ENCODE data around the gene CFAP45. TPM values are rescaled to one million over a fixed set of nuclear protein-coding genes. Genes with fewer than 3 reads are reported as not detected.

The CFAP45 gene
- total RNA-seq, 6 experiments from 2014 or later, result 0.94 to 2.5 (median 1.2) TPM

- H3K4me1 Mint-ChIP-seq (ENCODE audit: low read depth), result peaks cover 30% of the 10 kb centered on the region
- H3K27ac Mint-ChIP-seq, result no peak overlapping the region
- TF ChIP-seq, protein P1, sequence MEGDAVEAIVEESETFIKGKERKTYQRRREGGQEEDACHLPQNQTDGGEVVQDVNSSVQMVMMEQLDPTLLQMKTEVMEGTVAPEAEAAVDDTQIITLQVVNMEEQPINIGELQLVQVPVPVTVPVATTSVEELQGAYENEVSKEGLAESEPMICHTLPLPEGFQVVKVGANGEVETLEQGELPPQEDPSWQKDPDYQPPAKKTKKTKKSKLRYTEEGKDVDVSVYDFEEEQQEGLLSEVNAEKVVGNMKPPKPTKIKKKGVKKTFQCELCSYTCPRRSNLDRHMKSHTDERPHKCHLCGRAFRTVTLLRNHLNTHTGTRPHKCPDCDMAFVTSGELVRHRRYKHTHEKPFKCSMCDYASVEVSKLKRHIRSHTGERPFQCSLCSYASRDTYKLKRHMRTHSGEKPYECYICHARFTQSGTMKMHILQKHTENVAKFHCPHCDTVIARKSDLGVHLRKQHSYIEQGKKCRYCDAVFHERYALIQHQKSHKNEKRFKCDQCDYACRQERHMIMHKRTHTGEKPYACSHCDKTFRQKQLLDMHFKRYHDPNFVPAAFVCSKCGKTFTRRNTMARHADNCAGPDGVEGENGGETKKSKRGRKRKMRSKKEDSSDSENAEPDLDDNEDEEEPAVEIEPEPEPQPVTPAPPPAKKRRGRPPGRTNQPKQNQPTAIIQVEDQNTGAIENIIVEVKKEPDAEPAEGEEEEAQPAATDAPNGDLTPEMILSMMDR (IDR thresholded peaks at IDR 0.05), result no peak
- H3K36me3 Mint-ChIP-seq (ENCODE audit: low read depth), result peaks cover 20% of the 10 kb centered on the region
- H3K9me3 Mint-ChIP-seq, result no peaks in the 10 kb centered on the region
- no peak overlapping the region for H3K4me3 Mint-ChIP-seq
- no peak for DNase-seq
- H3K27me3 Mint-ChIP-seq (ENCODE audit: insufficient read depth), result peaks cover 13% of the 10 kb centered on the region
Measured at GRCh38 chr1:159927211-159927848, 27.4 kb upstream of the CFAP45 start.

DNA sequence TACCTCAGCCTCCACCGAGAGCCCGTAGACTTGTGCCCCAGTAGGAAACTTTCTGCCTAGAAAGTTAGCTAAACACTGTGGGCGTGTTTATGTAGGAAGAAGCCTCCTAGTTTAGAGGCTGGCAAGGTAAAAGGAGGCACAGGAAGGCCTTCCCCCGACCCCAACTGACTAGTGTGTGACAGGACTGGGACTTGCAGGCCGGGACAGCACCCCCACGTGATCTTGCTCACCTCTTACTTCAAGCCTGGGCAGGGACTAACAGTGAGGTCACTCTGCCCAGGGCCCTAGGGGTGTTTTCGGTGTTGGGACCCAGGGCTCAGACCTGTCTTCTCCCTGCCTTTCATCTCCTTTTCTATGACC lies 25.7 kb upstream of the CFAP45 start:
- peaks cover 35% of the 10 kb centered on the region for H3K36me3 Mint-ChIP-seq (ENCODE audit: low read depth)
- TF ChIP-seq, protein P1 (IDR thresholded peaks at IDR 0.05), result no peak
- no peak for DNase-seq
- no peaks in the 10 kb centered on the region for H3K9me3 Mint-ChIP-seq
- H3K27me3 Mint-ChIP-seq (ENCODE audit: insufficient read depth), result peaks cover 8% of the 10 kb centered on the region
- peaks cover 46% of the 10 kb centered on the region for H3K4me1 Mint-ChIP-seq (ENCODE audit: low read depth)
- H3K4me3 Mint-ChIP-seq, result peak overlapping the region; percentile 88
- peak overlapping the region; percentile 96 for H3K27ac Mint-ChIP-seq

DNA sequence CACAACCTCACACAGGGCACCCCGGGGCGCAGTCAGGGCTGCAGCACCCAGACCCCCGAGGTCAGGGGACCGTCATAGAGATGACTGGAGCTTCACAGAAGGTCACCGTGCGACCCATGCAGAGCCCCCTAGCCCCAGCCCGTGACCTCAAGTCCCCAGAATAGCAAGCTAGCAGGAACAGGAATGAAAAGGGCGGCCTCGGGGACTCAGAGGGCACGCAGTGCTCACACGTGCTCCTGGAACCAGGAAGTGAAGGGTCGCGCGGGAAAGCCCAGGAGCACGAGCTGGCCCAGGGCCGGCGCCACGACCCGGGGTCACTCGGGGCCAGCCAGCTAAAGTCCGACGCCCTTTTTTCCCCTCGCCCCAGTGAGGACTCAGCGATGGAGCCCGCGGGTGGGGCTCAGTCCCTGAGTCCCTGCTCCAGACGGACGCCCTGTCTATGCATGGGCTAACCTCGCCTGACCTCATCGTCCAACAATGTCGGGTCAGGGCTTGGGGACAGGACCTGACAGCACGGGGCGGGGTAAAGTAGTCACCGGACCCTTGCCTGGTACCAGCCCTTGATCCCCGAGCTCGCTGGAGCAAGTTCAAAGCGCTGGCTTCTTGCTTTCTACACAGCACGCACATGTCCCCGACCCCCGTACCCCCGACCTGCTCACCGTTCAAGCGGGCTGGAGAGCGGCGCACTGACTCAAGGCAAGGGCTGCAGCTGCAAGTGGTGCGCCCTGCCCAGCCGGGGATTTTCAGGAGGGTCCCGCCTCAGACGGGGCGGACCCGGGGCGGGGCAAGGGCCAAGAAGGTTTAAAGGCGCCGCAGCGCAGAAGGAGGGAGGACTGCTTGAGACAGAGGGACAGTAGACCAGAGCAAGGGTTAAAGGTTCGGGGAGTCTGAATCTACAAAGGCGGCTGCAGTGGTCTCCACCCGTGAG lies 25.1 kb upstream of the CFAP45 start, which contains the start of gene TAGLN2:
Gene TAGLN2 (minus strand): TSS at position 717 of the 928 bp plus-strand sequence. CDS start 4,998 bp downstream, outside the sequence.
- Mint-ChIP-seq H3K4me1 (ENCODE audit: low read depth) (peaks cover 53% of the 10 kb centered on the region), H3K4me3 (peak within 1 kb of the TSS; percentile 88), H3K36me3 (ENCODE audit: low read depth) (peaks cover 40% of the 10 kb centered on the region), H3K9me3 (no peaks in the 10 kb centered on the region), H3K27me3 (ENCODE audit: insufficient read depth) (peaks cover 6% of the 10 kb centered on the region; the same call in 1 of the 2 replicates), H3K27ac (peak within 1 kb of the TSS; percentile 96)
- peak; percentile 83 for DNase-seq
- TF ChIP-seq, protein P1 (IDR thresholded peaks at IDR 0.05), result no peak; the same call in 1 of the 2 replicates

GRCh38 chr1:159924025-159924790 lies 24.2 kb upstream of the CFAP45 start:
- TF ChIP-seq, protein P1 (IDR thresholded peaks at IDR 0.05), result peak; percentile 53
- Mint-ChIP-seq H3K27ac (peak overlapping the region; percentile 96), H3K4me3 (peak overlapping the region; percentile 88), H3K36me3 (ENCODE audit: low read depth) (peaks cover 49% of the 10 kb centered on the region), H3K27me3 (ENCODE audit: insufficient read depth) (peaks cover 6% of the 10 kb centered on the region; the same call in 1 of the 2 replicates), H3K9me3 (no peaks in the 10 kb centered on the region), H3K4me1 (ENCODE audit: low read depth) (peaks cover 61% of the 10 kb centered on the region)
- DNase-seq, result peak; percentile 89
